ENCODE results near the gene HS3ST3B1. TPM values are rescaled to one million over a fixed set of nuclear protein-coding genes. Genes with fewer than 3 reads are reported as not detected.

The HS3ST3B1 gene
- total RNA-seq, 1 donor from 2014 or later: 53.9 TPM

GRCh38 chr17:14398766-14399165, 97.9 kb downstream of the HS3ST3B1 start:
- intact Hi-C loops (cut with micrococcal nuclease): no loop called here

Other genes starting within 250 kb of the HS3ST3B1 start
- gene COX10, start 231.6 kb upstream of the HS3ST3B1 start, total RNA-seq: 32.3 and 38.7 TPM in 2 replicates
- gene CDRT15, start 64.2 kb upstream of the HS3ST3B1 start, total RNA-seq: not detected in 2 replicates

Measured in T-helper 1 cell treated with Interleukin-12 subunit alpha and Interleukin-12 subunit beta and Interleukin-4 antibody, amounts not matched to agents 30 ng/mL and 1 ng/mL, for 36 hours (primary cell).